WI38 (cell line): ENCODE data around the gene PPP4C.
A peak's percentile ranks its signal among the peaks of the same experiment; 100 is the strongest.
"Not testable (repeated sequence)": the region's sequence is repeated elsewhere in the genome, so short reads cannot be mapped to it uniquely, and the experiment has no call there.

Source experiments
- H3K4me3 ChIP-seq: 2 replicates; pipeline ENCODE4 v1.5.1; 2011; ENCODE audit warnings: low read depth, mild to moderate bottlenecking, control low read depth, low read length
- CTCF ChIP-seq: IDR thresholded peaks from 2 replicates; pipeline ENCODE4 v1.5.1; 2012; ENCODE audit warnings: low read depth, mild to moderate bottlenecking, control low read depth, low read length

PPP4C gene

GRCh38 chr16:30117768-30118167, 42.0 kb downstream of the PPP4C start:
- no peak for TF ChIP-seq CTCF
- H3K4me3 ChIP-seq, result no peak overlapping the region

- no peak overlapping the region for H3K4me3 ChIP-seq
Observed at GRCh38 chr16:30119428-30119827, 43.6 kb downstream of the PPP4C start.

GRCh38 chr16:30120340-30121105, 44.7 kb downstream of the PPP4C start:
- TF ChIP-seq CTCF, result no peak
- no peak overlapping the region for H3K4me3 ChIP-seq

More at GRCh38 chr16:30119428-30119827, 43.6 kb downstream of the PPP4C start:
- TF ChIP-seq CTCF, result no peak

- H3K4me3 ChIP-seq, result peak overlapping the region; percentile 85
- TF ChIP-seq CTCF, result no peak
Observed at GRCh38 chr16:30121741-30122571, 46.2 kb downstream of the PPP4C start.

- TF ChIP-seq CTCF, result no peak
- H3K4me3 ChIP-seq, result peak overlapping the region; percentile 85
Observed at GRCh38 chr16:30122604-30123160, 46.9 kb downstream of the PPP4C start.

GRCh38 chr16:30124985-30125379, 49.2 kb downstream of the PPP4C start:
- H3K4me3 ChIP-seq, result no peak overlapping the region
- TF ChIP-seq CTCF, result no peak

GRCh38 chr16:30125690-30126089, 49.9 kb downstream of the PPP4C start:
- not testable (repeated sequence) for H3K4me3 ChIP-seq
